A673 (cell line): ENCODE data around the gene SHOC2.

Source experiments
- CTCF ChIP-seq: fragments of 300-800, 200-600 bp; sonication (generic); conservative IDR thresholded peaks from 2 replicates; pipeline ENCODE4 v1.5.1; 2017; ENCODE audit warnings: low read depth, mild to moderate bottlenecking, antibody characterized with exemption, low read length, moderate library complexity, mixed read lengths
- EZH2 ChIP-seq: fragments of 200-600 bp; sonication (generic); IDR thresholded peaks from 2 replicates; pipeline ENCODE4 v1.6.1; 2017; ENCODE audit warnings: borderline replicate concordance, low read depth, mild to moderate bottlenecking, mixed read lengths, antibody characterized with exemption, low read length; ENCODE audit not compliant: poor library complexity, severe bottlenecking

GRCh38 chr10:110916554-110917346 is 2.7 kb upstream of the SHOC2 start:
- TF ChIP-seq CTCF (no peak), EZH2 (no peak)
